Measurements from ENCODE around the gene TMEM147.

TMEM147 gene

GRCh38 chr19:35549174-35549788 is 3.9 kb downstream of the TMEM147 start:
- DNase-seq: peak; percentile 49 to 54

DNA sequence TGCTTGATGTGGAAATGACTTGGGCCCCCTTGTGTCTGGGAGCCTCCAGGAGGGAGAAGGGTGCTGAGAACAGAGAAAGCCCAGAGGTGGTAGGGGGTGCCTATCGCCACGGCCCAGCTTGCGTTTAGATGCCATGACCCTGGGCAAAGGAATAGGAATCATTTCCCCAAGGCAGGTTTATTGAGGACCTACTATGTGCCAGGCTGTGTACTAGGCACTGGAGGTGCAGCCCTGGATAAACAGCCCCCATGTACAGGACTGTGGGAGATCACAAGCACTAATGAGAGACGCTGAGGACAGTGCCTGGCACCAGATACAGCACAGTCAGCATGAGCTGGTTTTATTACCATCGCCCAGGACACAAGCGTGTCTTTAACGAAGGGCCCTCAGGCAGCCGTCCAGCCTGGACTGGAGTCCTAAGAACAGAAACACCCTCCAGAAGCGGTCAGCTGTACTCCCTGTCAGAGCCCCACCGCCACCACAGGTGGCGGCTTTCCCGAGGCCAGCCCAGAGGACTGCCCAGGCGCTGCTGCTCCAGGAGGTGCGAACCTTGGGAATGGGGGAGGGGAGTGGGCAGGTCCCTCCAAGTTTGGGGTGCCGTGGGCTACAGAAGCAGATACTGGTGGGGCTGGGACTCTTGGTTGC is 4.6 kb downstream of the TMEM147 start:
- no peak for DNase-seq

DNA sequence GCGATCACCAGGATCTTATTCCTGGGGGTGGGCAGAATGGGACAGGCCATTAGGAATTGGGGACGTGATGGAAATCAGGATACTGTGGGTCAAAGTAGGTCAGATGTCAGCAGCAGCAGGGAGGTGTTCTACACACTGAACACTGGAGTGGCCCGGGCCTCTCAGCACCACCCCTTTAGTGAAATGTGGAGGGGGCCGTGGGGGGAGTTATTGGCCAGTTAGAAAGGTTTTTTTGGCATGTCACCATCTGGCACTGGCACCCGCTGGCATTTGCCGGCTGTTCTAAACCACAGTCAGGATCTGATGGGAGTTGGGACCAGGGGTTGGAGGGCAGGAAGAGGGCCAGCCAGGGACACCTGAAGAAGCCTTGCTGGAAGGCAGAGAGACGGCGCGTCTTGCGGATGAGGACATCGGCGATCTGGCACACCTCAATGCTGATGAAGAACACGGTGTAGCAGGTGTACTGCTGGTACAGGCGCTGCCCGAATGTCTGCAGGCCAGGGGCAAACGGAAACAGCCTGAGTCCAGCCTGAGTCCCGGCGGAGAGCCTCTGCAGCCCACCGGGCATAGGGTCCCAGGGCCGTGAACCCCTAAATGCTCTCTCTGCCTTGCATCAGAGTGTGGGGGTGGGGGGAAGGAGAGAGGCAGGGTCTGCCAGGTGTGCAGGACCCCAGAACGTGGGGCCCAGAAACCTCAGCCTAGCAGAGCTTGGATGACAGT is 5.8 kb downstream of the TMEM147 start:
- DNase-seq: no peak

DNA sequence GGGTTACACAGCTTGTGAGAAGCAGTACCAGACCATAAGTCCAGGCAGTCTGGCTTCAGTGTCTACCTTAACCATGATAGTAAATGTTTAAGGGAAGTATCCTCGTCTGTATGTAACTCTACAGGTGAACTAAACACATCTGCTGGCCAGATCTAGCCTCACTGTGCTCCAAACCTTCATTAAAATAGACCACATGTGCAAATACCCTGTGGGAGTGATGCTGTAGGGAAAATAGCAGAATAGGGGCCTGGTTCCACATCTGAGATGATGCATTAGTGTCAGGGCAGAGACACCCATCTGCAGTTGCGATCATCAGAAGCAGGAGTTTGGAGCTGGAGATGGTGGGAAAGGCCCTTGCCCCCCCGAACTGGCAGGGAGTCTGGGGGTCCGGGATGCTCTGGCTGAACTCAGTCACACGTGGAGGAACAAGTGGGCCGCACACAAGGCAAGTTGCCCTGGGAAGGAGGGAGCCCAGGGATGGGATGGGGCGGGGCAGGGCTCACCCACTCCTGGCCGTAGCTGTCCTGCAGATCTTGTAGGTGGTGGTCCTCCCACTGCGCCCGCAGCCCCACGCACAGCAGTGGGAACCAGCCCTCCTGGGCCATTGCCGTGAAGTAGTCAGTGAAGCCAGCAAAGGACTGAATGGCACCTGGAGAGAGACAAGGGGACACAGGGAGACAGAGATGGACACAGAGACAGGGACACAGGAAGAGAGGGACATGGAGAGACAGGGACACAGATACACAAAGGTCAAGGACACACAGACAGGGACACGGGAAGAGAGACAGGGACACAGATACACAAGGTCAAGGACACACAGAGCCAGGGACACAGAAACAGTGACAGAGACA is 7.3 kb downstream of the TMEM147 start:
- no peak for DNase-seq

DNA sequence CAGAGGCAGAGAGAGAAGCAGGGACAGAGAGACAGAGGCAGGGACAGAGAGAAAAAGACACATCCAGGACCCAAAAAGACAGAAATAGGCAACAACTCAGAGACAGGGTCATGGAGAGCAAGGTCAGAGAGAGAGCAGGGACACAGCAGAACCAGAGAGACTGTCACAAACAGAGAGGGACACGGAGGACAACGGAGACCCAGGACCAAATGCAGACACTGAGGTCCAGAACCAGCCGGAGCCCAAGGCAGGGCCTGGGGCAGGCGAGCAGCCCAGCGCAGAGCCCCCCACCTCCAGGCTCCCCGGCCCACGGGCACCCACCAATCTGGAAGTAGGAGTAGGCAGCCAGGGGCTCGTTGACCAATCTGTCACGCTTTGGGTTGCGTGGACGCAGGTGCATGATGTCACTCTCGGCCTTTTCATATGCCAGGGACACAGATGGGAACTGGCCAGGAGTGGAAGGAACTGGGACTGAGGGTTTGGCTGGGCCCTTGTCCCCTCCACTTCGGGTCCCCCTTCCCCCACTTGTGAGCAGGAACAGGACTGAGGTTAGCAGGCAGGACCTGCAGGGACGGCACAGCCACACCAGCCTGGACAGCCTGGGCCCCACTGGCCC is 8.1 kb downstream of the TMEM147 start:
- no peak for DNase-seq

- no peak for DNase-seq
Observed at GRCh38 chr19:35554076-35554475, 8.7 kb downstream of the TMEM147 start.

DNA sequence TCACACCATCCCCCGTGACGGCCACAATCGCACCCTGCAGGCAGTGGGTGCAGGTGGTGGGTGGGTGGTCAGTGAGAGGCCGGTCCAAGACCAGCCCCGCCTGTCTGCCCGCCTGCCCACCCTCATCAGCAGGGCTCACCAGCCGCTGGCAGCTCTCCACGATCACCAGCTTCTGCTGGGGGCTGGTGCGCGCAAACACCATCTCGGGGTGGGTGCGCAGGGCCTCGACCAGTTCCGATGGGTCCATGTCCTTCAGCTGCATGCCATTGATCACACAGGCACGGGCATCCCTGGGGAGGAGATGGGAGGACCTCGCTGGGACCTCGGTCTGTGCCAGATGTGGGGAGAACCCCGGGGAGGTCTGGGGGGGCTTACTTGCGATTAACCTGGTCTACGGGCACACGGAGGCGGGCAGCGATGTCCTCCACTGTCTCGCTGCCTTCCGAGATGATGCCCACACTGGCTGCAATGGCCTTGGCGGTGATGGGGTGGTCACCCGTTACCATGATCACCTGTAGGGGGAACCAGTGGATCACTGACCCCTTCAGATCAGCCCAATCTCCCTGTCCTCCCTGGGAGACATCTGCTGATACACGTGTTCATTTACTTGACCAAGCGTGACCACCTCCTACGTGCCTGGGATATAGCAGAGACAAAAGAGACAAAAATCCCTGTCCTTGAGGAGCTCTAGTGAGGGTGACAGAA is 10.0 kb downstream of the TMEM147 start:
- no peak for DNase-seq

DNA sequence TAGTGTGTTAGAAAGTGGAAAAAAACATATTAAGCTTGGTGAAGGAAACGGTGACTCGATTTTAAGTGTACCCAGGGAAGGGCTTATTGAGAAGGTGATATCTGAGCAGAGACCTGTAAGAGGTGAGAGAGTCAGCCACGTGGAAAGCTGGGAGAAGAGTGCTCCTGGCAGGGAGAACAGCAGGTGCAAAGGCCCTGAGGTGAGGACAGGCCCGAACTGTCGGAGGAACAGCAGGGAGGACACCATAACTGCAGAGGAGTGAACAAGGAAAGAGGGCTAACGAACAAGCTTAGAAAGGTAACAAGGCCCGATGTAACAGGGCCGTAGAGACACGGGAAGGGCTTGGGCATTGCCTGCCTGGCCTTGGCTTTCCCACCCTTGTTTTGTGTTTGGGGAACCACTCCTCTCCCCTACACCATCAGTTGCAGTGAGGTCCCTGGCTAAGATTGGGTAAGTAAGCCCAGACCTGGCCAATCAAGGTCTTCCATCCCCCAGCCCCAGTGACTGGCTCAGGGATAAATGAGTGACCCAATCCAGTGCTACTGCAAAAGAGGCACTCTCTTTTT is 10.7 kb downstream of the TMEM147 start:
- no peak for DNase-seq

DNA sequence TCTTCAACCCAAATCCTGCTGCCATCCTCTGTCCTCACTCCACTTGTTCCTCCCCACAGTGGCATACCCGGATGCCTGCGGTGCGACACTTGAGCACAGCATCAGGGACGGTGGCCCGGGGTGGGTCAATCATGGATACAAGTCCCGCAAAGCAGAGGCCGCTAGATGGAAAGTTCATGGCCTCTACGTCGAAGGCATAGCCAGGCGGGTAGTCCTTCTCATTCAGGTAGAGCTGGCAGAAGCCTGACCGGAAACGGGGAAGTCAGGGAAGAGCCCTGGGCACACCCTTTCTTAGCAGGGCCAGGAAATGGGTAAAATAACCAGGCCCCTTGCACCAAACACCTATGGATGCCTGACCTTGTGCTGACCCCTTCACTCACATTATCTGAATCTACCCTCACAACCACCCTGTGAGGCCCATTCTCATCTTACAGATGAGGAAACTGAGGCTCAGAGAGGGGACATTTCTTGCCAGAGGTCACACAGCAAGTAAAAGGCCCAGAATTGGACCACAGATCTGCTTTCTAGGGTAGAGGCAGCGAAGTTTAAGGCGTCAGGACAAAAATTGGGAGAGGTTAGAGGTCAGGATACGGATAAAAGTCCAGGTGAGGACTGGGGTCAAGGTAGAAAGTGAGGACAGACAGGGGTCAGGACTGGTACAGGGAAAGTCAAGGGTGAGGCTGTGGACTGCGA is 11.6 kb downstream of the TMEM147 start:
- no peak for DNase-seq

DNA sequence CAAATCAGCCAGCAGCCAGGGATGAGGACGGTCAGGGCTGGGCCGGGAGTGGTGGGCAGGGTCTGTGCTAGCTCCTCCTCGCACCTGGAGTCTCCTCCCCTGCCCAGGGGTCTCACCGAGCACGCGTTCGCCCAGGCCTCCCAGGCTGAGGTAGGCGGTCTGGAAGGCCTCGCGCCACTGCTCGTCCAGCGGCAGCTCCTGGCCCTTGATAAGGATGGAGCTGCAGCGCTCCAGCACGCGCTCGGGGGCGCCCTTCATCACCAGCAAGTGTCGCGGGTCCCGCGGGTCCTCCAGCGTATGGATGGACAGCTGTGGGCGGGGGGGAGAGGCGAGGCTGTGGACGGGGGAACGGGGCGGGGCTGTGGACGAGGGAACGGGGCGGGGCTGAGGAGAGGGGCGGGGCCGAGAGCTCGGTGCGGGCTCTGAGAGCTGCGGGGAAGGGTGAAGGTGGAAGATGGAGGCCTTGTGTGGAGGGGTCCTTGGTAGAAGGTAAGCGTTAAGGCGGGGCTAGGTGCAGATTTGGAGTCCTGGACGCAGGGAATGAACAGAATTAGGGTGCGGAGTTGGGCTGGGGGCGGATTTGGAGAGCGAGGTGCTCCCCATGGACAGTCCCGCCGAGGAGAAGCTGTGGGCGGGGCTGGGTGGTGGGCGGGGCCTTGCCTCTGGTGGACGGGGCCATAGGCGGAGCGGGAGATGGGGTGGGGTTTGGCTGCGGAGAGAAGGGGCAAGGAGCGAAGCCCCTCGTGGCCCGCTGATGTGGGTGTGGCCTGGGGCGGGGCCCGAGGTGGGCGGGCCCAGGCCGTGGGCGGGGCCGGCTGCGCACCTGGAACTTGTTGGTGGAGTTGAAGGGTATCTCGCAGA is 12.3 kb downstream of the TMEM147 start:
- DNase-seq: peak; percentile 40 to 49

DNA sequence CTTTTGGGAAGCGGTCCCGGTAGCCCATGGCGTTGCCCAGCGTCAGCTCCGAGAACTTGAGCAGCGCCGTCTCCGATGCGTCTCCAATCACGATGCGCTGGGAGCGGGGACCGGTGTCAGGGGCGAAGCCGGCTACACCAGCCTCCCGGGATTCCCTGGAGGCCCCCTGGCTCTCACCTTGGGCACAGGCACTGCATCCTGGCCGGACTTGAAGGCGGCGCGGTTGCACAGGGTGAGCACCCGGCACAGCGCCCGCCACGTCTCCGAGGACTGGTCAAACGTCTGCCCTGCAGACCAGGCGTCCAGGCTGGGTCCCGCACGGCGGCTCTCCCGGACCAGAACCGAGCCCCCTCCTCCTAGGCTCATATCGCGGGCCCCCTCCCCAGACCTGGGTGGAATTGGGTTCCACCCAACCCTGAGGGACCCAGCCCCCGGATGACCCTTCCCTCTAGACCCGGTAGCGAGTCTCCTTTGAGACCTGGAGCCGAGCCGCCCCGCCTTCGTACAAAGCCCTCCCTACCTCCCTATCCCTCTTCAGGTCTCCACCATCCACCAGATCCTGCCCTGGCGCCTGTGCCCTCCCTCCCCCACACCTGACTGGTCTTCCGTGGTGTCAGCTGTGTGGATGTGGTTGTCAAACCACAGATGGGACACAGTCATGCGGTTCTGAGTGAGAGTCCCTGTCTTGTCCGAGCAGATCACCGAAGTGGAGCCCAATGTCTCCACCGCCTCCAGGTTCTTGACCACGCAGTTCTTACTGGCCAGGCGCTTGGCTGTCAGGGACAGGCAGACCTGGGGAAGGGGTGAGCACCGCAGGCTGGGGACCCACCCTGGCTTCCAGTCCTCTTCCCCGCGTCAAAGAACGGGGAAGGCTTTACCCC is 13.2 kb downstream of the TMEM147 start:
- DNase-seq: no peak

DNA sequence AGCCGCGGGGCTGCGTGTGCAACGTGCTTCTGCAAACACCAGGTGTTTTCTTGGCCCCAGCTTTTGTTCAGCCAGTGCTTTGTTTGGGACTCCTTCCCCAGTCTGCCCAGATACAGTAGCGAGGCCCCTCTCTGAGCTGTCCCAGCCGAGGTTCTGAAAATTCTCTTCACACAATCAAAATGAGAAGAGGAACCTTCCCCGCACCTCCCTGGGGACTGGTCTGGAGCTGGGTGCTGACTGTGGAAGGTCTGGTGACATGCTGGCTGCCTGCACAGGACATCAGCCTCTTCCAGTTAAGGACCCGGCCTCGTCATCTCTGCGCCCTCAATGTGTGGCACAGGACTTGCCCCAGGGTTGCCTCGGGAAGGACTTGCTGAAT is 13.8 kb downstream of the TMEM147 start:
- no peak for DNase-seq

DNA sequence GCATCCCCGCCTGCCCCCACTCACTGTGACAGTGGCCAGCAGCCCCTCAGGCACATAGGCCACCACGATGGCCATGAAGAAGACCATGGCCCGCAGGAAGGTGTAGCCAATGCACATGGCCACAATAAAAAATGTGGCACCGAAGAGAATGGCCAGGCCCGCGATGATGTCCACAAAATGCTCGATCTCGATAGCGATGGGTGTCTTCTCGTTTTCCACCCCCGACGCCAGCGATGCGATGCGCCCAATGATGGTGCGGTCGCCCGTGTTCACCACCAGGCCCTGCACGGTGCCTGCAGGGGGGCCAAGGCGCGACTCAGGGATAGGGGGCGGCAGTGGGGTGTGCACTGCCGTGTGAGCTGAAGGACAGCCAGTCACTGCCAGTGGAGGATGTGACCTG is 14.4 kb downstream of the TMEM147 start:
- DNase-seq: no peak

DNA sequence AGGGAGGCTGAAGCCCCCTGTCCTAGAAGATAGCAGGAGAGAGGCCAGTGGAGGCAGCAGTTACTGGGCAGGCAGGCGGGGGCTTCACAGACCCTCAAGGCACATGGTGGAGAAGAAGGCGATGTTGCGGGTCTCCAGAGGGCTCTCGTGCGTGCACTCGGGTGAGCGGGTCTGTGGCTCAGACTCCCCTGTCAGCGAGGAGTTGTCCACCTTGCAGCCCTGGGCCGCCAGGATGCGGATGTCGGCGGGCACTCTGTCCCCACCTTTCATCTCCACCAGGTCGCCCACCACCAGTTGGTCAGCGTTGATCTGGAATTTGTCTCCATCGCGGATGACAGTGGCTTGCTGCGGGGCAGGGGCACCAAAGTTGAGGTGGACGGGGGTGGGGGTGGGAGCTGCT is 14.8 kb downstream of the TMEM147 start:
- no peak for DNase-seq

GRCh38 chr19:35560677-35561076 is 15.3 kb downstream of the TMEM147 start:
- DNase-seq: no peak

DNA sequence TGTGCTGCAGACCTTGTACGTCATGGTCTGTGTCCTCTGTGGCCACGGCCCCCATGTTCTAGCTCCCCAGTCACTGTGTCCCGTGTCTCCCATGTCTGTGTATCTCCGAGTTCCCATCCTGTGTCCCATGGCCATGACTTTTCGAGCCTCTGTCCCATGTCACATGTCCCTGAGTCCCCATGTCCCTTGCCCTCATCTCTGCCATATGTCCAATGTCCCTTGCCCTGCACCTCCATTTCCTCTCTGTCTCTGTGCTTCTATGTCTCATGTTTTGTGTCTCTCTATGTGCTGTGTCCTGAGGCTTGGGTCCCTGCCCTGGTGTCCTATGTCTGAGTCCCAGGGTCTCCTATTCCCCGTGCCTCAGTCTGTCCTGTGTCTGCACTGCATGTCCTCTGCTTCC is 16.0 kb downstream of the TMEM147 start:
- no peak for DNase-seq

- no peak for DNase-seq
Observed at GRCh38 chr19:35562336-35562735, 16.9 kb downstream of the TMEM147 start.

- DNase-seq: no peak
Observed at GRCh38 chr19:35562776-35563175, 17.4 kb downstream of the TMEM147 start.

- no peak for DNase-seq
Observed at GRCh38 chr19:35563207-35563829, 17.9 kb downstream of the TMEM147 start, which contains the start of gene ATP4A. Gene ATP4A (minus strand): TSS chr19:35563658. CDS start chr19:35563629, 29 bp downstream.
